B cell (primary cell): ENCODE data around the gene PARD3B.

Experiments used
- EZH2 ChIP-seq: IDR thresholded peaks from 2 replicates; pipeline ENCODE4 v1.6.1; 2012; ENCODE audit warnings: borderline replicate concordance, low read depth, mild to moderate bottlenecking, moderate library complexity, low read length; ENCODE audit not compliant: insufficient read depth, poor library complexity, severe bottlenecking
- TF ChIP-seq, protein P1 (sequence below): fragments of 200-600 bp; IDR thresholded peaks from one replicate; pipeline ENCODE4 v1.8.0; 2022; ENCODE audit warnings: antibody characterized with exemption, mild to moderate bottlenecking

GRCh38 chr2:205103699-205104098, 558.4 kb downstream of the PARD3B start:
- TF ChIP-seq, protein P1, sequence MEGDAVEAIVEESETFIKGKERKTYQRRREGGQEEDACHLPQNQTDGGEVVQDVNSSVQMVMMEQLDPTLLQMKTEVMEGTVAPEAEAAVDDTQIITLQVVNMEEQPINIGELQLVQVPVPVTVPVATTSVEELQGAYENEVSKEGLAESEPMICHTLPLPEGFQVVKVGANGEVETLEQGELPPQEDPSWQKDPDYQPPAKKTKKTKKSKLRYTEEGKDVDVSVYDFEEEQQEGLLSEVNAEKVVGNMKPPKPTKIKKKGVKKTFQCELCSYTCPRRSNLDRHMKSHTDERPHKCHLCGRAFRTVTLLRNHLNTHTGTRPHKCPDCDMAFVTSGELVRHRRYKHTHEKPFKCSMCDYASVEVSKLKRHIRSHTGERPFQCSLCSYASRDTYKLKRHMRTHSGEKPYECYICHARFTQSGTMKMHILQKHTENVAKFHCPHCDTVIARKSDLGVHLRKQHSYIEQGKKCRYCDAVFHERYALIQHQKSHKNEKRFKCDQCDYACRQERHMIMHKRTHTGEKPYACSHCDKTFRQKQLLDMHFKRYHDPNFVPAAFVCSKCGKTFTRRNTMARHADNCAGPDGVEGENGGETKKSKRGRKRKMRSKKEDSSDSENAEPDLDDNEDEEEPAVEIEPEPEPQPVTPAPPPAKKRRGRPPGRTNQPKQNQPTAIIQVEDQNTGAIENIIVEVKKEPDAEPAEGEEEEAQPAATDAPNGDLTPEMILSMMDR: no peak
- TF ChIP-seq EZH2: no peak
